Heart left ventricle (tissue), 16 donors: ENCODE measurements around the gene NAB2. TPM values are rescaled to one million over a fixed set of nuclear protein-coding genes. Genes with fewer than 3 reads are reported as not detected.
A peak's percentile ranks its signal among the peaks of the same experiment; 100 is the strongest.

Experiments used
- ATAC-seq, 4 donors: fragments of 200-7000 bp; cut with Tn5 transposase; one replicate each; pipeline ENCODE4 v1.9.1; 2020 to 2022; ENCODE audit warnings: moderate library complexity in 4 of 4, mild to moderate bottlenecking in 3 of 4, moderate number of reproducible peaks in 1 of 4
- DNase-seq, 5 donors: peaks; one replicate each; pipeline ENCODE4 v3.0.0-alpha.2; 2020
- H3K27ac ChIP-seq, 12 donors: fragments of 200-600 bp; sonication (generic) in 4 of 12; one replicate each; pipeline versions ENCODE4 v1.5.0 to v1.8.0; 2016 to 2022; ENCODE audit warnings: mild to moderate bottlenecking in 2 of 12
- H3K27me3 ChIP-seq, 9 donors: fragments of 200-600 bp; sonication (generic) in 2 of 9; one replicate each; pipeline versions ENCODE4 v1.5.1 to v1.8.0; 2016 to 2022; ENCODE audit warnings: mild to moderate bottlenecking in 3 of 9
- H3K36me3 ChIP-seq, 9 donors: fragments of 200-600 bp; sonication (generic) in 2 of 9; one replicate each; pipeline versions ENCODE4 v1.5.0 to v1.8.0; 2018 to 2022; ENCODE audit warnings: mild to moderate bottlenecking in 2 of 9
- H3K4me1 ChIP-seq, 12 donors: fragments of 200-600 bp; sonication (generic) in 4 of 12; one replicate each; pipeline versions ENCODE4 v1.5.0 to v1.8.0; 2016 to 2022; ENCODE audit warnings: mild to moderate bottlenecking in 3 of 12
- H3K4me3 ChIP-seq, 12 donors: fragments of 200-600 bp; sonication (generic) in 4 of 12; one replicate each; pipeline versions ENCODE4 v1.5.0 to v1.8.0; 2017 to 2022; ENCODE audit warnings: mild to moderate bottlenecking in 9 of 12, moderate library complexity in 4 of 12
- H3K9me3 ChIP-seq, 12 donors: fragments of 200-600 bp; sonication (generic) in 4 of 12; one replicate each; pipeline versions ENCODE4 v1.5.0 to v1.8.0; 2016 to 2022; ENCODE audit warnings: mild to moderate bottlenecking in 1 of 12
- POLR2A ChIP-seq, 2 donors: fragments of 450-650 bp; IDR thresholded peaks; one replicate each; pipeline ENCODE4 v1.6.1; 2017; ENCODE audit warnings: antibody characterized with exemption in 2 of 2, mild to moderate bottlenecking in 2 of 2, moderate library complexity in 2 of 2
- WGBS, 4 donors: extraction: QIAGEN DNeasy Blood & Tissue Kit in 2 of 4; methylation state at CpG; one replicate each; pipeline versions ENCODE4 v1.1.5 to v1.1.7; 2013 to 2018; 5-methylcytosine and 5-hydroxymethylcytosine counted together
- intact Hi-C, 10 donors: fragments of 100-400 bp; cut with DNase I; formaldehyde crosslinking; loops; one replicate each; pipeline versions ENCODE4 v1.11.1 to v1.14.2; 2022
- polyA plus RNA-seq, 2 donors: library from polyadenylated mRNA; stranded (reverse); fragments of 200-250 nt; gene quantifications; one replicate each; pipeline ENCODE4 v1.2.3, GENCODE V29; 2013
- total RNA-seq, 9 donors: library from RNA; depleted of rRNA in 2 of 9; stranded (reverse); fragments of >200 nt in 2 of 9; fragmentation: NEBNext Ultra II Directional in 3 of 9; extraction: Animal tissue kit (Norgen Biotek cat#: 25700) in 3 of 9; gene quantifications; one replicate each; pipeline versions ENCODE4 v1.1.0 to v1.2.4, GENCODE V29; 2016 to 2023
- TF ChIP-seq, protein P1 (sequence below), 12 donors: fragments of 200-600 bp; sonication (generic) in 4 of 12; IDR thresholded peaks; one replicate each; pipeline versions ENCODE4 v1.5.0 to v1.8.0; 2018 to 2022; ENCODE audit warnings: antibody characterized with exemption in 12 of 12, mild to moderate bottlenecking in 5 of 12
- donor health status: ischemic (EF 13 %, LVEDD 7.1; RV severe dilation, severe dysfunction).
- donor health status: healthy with polysubstance abuse.
- donor health status: DM: no; HTN: yes; CAD: no.
- donor health status: DM: no; HTN: no; CAD: no.
- donor health status: ischemic (EF 25% LVEDD 6.9; RV normal size, moderate dysfunction).
- donor health status: ischemic (EF 25% LVEDD 5.7; RV mildly dilated, moderate dysfunction).
- donor health status: healthy.
- donor health status: DM: yes; HTN: yes; CAD: no.
- donor health status: ischemic (EF 35%, LVEDD 5.7; RV mildly dilated, moderate dysfunction).
- donor health status: nonischemic (EF 11% LVEDD 7.7; RV severe dilation, severe dysfunction).
- donor health status: DM: yes; HTN: yes; CAD: no.
- donor health status: PGD.
- donor health status: ischemic (EF 29% LVEDD 5.4; RV normal size, mild dysfunction).
- donor health status: nonischemic (EF 23%, LVEDD 6.1; RV moderate dilation, normal function).

Gene NAB2
- total and polyA plus RNA-seq, 11 donors: 8.7 to 30.1 (median 11.8) TPM

- intact Hi-C loops: loop anchor here in 2 of 10 donors (2.0 kb wide), 1 partner anchor 13 kb away; no protein-coding TSS in a partner anchor
- Histone ChIP-seq H3K9me3 (no peaks in the 10 kb centered on the region), H3K36me3 (peaks cover 0 to 32% (median 18%) of the 10 kb centered on the region in 9 donors), H3K27ac (peak overlapping the region; percentile 63 to 100 (median 94)), H3K4me1 (peaks cover 17 to 99% (median 77%) of the 10 kb centered on the region in 12 donors), H3K4me3 (peak overlapping the region in 7 of 12 donors; percentile 1 to 41 (median 26)), H3K27me3 (no peaks in the 10 kb centered on the region)
- WGBS, 4 donors: 31 to 50% (median 45%) methylated on average over 15 to 18 of the region's 18 CpGs
- peak; percentile 77 to 84 (median 82) for DNase-seq
- peak; percentile 17 to 73 (median 58) for ATAC-seq
- TF ChIP-seq, protein P1, sequence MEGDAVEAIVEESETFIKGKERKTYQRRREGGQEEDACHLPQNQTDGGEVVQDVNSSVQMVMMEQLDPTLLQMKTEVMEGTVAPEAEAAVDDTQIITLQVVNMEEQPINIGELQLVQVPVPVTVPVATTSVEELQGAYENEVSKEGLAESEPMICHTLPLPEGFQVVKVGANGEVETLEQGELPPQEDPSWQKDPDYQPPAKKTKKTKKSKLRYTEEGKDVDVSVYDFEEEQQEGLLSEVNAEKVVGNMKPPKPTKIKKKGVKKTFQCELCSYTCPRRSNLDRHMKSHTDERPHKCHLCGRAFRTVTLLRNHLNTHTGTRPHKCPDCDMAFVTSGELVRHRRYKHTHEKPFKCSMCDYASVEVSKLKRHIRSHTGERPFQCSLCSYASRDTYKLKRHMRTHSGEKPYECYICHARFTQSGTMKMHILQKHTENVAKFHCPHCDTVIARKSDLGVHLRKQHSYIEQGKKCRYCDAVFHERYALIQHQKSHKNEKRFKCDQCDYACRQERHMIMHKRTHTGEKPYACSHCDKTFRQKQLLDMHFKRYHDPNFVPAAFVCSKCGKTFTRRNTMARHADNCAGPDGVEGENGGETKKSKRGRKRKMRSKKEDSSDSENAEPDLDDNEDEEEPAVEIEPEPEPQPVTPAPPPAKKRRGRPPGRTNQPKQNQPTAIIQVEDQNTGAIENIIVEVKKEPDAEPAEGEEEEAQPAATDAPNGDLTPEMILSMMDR (IDR thresholded peaks at IDR 0.05): no peak
- TF ChIP-seq POLR2A (IDR thresholded peaks at IDR 0.05): no peak
Measured at GRCh38 chr12:57135527-57136326, 46.8 kb downstream of the NAB2 start.

- no peak for TF ChIP-seq POLR2A (IDR thresholded peaks at IDR 0.05)
- TF ChIP-seq, protein P1 (IDR thresholded peaks at IDR 0.05): no peak
- Histone ChIP-seq H3K36me3 (peaks cover 0 to 55% (median 44%) of the 10 kb centered on the region in 9 donors), H3K27me3 (no peaks in the 10 kb centered on the region), H3K27ac (peak overlapping the region in 11 of 12 donors; percentile 26 to 100 (median 78)), H3K9me3 (no peaks in the 10 kb centered on the region), H3K4me3 (no peak overlapping the region), H3K4me1 (peaks cover 8 to 94% (median 56%) of the 10 kb centered on the region in 12 donors)
- 62 to 74% (median 68%) methylated on average over 13 of the region's 13 CpGs for WGBS, 4 donors
- DNase-seq (peak; percentile 67 to 92 (median 87)), ATAC-seq (peak in 3 of 4 donors; percentile 54 to 76 (median 71))
- intact Hi-C loops: no loop called here
Measured at GRCh38 chr12:57138526-57139272, 49.8 kb downstream of the NAB2 start.

DNA sequence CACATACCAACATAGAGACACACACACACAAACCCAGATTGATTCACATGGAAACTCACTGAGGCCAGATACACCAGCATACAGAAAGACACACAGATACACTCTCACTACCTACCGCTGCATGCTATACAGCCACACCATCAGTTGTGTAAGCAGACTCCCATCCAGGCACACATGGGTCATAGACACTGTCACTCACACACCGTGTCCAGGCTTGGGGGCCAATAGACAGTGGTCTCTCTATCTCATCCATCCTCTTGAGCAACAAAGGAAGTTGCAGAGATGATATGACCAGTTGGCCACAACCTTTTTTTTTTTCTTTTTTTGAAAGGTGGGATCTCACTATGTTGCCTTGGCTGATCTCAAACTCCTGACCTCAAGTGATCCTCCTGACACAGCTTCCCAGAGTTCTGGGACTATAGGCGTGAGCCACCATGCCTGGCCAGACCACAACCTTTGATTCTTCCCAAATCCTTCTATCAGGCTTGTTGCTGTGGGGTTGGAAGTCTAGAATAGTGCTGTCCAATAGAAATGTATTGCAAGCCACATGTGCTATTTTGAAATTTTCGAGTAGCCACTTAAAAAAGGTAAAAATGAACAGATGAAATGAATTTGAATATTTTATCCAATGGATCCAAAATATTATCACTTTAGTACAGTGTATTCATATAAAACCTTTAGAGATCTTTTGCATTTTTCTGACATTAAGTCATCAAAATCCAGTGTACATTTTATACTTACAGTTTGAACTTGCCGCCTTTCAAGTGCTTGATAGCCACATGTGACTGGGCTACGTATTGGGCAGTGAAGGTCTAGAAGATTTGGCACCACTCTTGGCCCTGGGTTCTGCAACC is 51.1 kb downstream of the NAB2 start:
- peak in 1 of 5 donors; percentile 18 for DNase-seq
- Histone ChIP-seq H3K27ac (peak overlapping the region in 6 of 12 donors; percentile 64 to 100 (median 96)), H3K9me3 (no peaks in the 10 kb centered on the region), H3K36me3 (peaks cover 0 to 68% (median 58%) of the 10 kb centered on the region in 9 donors), H3K4me3 (no peak overlapping the region), H3K27me3 (no peaks in the 10 kb centered on the region), H3K4me1 (peaks cover 5 to 88% (median 44%) of the 10 kb centered on the region in 12 donors)
- ATAC-seq: no peak
- intact Hi-C loops: no loop called here
- TF ChIP-seq, protein P1 (IDR thresholded peaks at IDR 0.05): no peak
- no peak for TF ChIP-seq POLR2A (IDR thresholded peaks at IDR 0.05)
- 80 to 86% (median 82%) methylated on average over 6 of the region's 6 CpGs for WGBS, 4 donors
